ENCODE measurements around the gene LUZP4.

- TF ChIP-seq POLR2AphosphoS5 (IDR thresholded peaks at IDR 0.05) (peak; percentile 62), POLR2A (IDR thresholded peaks at IDR 0.05) (no peak), CTCF (IDR thresholded peaks at IDR 0.05) (no peak), EP300 (IDR thresholded peaks at IDR 0.05) (peak; percentile 39)
Measured at GRCh38 chrX:115332832-115333231, 43.3 kb downstream of the LUZP4 start.

Data from gastroesophageal sphincter (tissue), 3 donors.